Right atrium auricular region (tissue), 2 donors: ENCODE results near the gene USF2. TPM values are rescaled to one million over a fixed set of nuclear protein-coding genes. Genes with fewer than 3 reads are reported as not detected.
A peak's percentile ranks its signal among the peaks of the same experiment; 100 is the strongest.
"Not testable (repeated sequence)": the region's sequence is repeated elsewhere in the genome, so short reads cannot be mapped to it uniquely, and the experiment has no call there.

Experiments used
- DNase-seq: peaks from one replicate; pipeline ENCODE4 v3.0.0-alpha.2; 2019; ENCODE audit warnings: low spot score
- H3K27ac ChIP-seq, 2 donors: fragments of 200-600 bp; sonication (generic); 1 replicate in 1 of 2; 2 replicates in 1 of 2; pipeline ENCODE4 v1.5.1; 2016 to 2019
- H3K27me3 ChIP-seq, 2 donors: fragments of 200-600 bp; sonication (generic); one replicate each; pipeline versions ENCODE4 v1.5.1 to v1.6.0; 2017 to 2019
- H3K36me3 ChIP-seq: fragments of 200-600 bp; sonication (generic); one replicate; pipeline ENCODE4 v1.5.1; 2016
- H3K4me1 ChIP-seq, 2 donors: fragments of 200-600 bp; sonication (generic); one replicate each; pipeline versions ENCODE4 v1.5.1 to v1.6.0; 2017 to 2019
- H3K4me3 ChIP-seq, 2 donors: fragments of 200-600 bp; sonication (generic); 1 replicate in 1 of 2; 2 replicates in 1 of 2; pipeline ENCODE4 v1.5.1; 2017 to 2019; ENCODE audit warnings: mild to moderate bottlenecking in 1 of 2, moderate library complexity in 1 of 2
- H3K9me3 ChIP-seq, 2 donors: fragments of 200-600 bp; sonication (generic); one replicate each; pipeline ENCODE4 v1.5.1; 2019
- CTCF ChIP-seq, 2 donors: fragments of 200-600 bp; sonication (generic); IDR thresholded peaks; one replicate each; pipeline ENCODE4 v1.5.1; 2019; ENCODE audit warnings: antibody characterized with exemption in 2 of 2
- total RNA-seq, 2 donors: library from RNA; depleted of rRNA; stranded (reverse); fragments of >200 nt; gene quantifications; one replicate each; pipeline ENCODE4 v1.1.0, GENCODE V29; 2016

The USF2 gene
- 100 to 1,000 TPM; 130 to 180 TPM for total RNA-seq

- Histone ChIP-seq H3K27me3 (no peaks in the 10 kb centered on the region), H3K36me3 (peaks cover 23% of the 10 kb centered on the region), H3K27ac (peak within 1 kb of the TSS; percentile 97 to 100), H3K9me3 (no peaks in the 10 kb centered on the region), H3K4me3 (peak within 1 kb of the TSS; percentile 75 to 92), H3K4me1 (peaks cover 0 to 41% of the 10 kb centered on the region in 2 donors)
- TF ChIP-seq CTCF (IDR thresholded peaks at IDR 0.05): no peak
- no peak for DNase-seq
Measured at GRCh38 chr19:35268536-35269437, at the start of gene USF2. Gene USF2, plus strand, starts transcription at chr19:35268962. Its CDS starts 140 bp downstream, at chr19:35269102.

- TF ChIP-seq CTCF (IDR thresholded peaks at IDR 0.05): no peak
- Histone ChIP-seq H3K4me1 (peaks cover 0 to 6% of the 10 kb centered on the region in 2 donors), H3K27ac (no peak overlapping the region), H3K9me3 (peaks cover 0 to 14% of the 10 kb centered on the region in 2 donors), H3K27me3 (no peaks in the 10 kb centered on the region), H3K36me3 (no peaks in the 10 kb centered on the region), H3K4me3 (no peak overlapping the region)
- DNase-seq: no peak
Measured at GRCh38 chr19:35219008-35219407, 49.8 kb upstream of the USF2 start.

GRCh38 chr19:35220315-35220921, 48.3 kb upstream of the USF2 start:
- DNase-seq: no peak
- H3K4me1 ChIP-seq: peaks cover 0 to 11% of the 10 kb centered on the region in 2 donors
- peaks cover 0 to 14% of the 10 kb centered on the region in 2 donors for H3K9me3 ChIP-seq
- H3K27me3 ChIP-seq: no peaks in the 10 kb centered on the region
- H3K27ac ChIP-seq: no peak overlapping the region
- H3K36me3 ChIP-seq: no peaks in the 10 kb centered on the region
- no peak overlapping the region for H3K4me3 ChIP-seq
- TF ChIP-seq CTCF (IDR thresholded peaks at IDR 0.05): no peak

- H3K27me3 ChIP-seq, H3K27ac ChIP-seq, H3K36me3 ChIP-seq, DNase-seq, H3K4me3 ChIP-seq: not testable (repeated sequence)
- Histone ChIP-seq H3K9me3 (peaks cover 0 to 14% of the 10 kb centered on the region in 2 donors), H3K4me1 (peaks cover 0 to 11% of the 10 kb centered on the region in 2 donors)
Measured at GRCh38 chr19:35220973-35221590, 47.7 kb upstream of the USF2 start.

DNA sequence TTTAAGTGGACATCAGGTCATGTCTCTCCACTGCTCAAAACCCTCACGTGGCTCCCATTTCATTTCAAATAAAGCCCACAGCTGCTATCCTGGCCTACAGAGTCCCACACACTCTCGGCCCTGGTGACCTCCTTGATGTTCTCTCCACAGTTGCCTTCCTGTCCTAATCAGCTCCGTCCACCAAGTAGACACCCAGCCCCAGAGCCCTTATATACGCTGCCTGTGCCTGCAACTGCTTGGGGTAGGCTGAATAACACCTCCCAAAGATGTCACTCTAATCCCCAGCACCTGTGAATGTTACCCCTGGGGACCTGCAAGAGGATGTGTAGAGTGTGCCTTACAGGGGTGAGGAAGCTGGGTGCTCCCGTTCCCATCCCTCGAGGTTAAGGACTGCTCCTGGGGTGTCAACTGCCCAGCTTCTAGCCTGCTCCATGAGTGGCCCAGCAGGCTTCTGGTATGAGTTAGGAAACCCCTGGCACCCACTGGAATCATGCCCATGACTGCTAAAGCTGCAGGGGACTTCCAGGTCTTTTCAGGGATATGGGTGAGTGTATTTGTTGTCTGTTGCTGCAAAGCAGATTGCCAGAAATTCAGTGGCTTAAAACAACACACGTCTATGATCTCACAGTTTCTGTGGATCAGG, 46.3 kb upstream of the USF2 start:
- Histone ChIP-seq H3K9me3 (peaks cover 0 to 14% of the 10 kb centered on the region in 2 donors), H3K27me3 (no peaks in the 10 kb centered on the region), H3K4me1 (peaks cover 0 to 11% of the 10 kb centered on the region in 2 donors), H3K36me3 (no peaks in the 10 kb centered on the region), H3K4me3 (no peak overlapping the region), H3K27ac (no peak overlapping the region)
- no peak for TF ChIP-seq CTCF (IDR thresholded peaks at IDR 0.05)
- no peak for DNase-seq
